NOMO-1 (cell line): Measurements from ENCODE around the gene C17orf67.

Experiments
- DNase-seq, 2 experiments: peaks; one replicate each; lab custom pipeline; 2025; ENCODE audit not compliant: unreplicated experiment in 2 of 2; lab: John Stamatoyannopoulos, UW

C17orf67 gene, protein sequence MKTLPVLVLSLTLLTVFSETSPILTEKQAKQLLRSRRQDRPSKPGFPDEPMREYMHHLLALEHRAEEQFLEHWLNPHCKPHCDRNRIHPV

DNA sequence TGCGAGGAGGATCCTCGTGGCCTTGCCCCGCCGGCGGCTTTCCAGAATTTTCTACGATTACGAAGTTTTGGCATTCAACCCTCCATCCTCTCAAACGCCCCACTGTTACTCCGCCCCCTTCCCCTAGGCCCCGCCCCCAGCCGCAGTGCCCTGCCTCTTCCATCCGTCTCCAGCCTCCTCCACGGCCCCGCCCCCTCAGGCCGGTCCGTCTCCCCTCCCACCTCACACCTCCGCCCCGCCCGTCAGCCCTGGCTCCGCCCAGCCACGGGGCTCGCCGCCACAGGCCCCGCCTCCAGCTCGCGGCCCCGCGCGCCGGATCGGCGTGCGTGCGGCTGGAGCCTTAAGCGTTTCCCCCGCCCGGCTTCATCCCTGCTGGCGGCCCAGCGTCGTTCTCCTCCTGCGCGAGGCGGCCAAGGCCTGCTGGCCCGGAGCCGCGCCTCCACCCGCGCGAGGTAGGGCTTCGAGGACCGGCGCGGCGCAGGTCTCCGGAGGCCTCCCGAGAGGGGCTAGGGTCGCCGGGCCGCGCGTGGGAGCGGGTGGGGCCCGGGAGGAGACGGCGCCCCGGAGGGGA lies at the start of gene C17orf67, which contains the start of gene DGKE:
TSS of gene C17orf67 (minus strand) at position 112 of the 571 bp plus-strand sequence. CDS start 18,110 bp downstream, outside the sequence.
TSS of gene DGKE (plus strand) at position 343 of the 571 bp plus-strand sequence. CDS start 645 bp downstream, outside the sequence.
- peak; percentile 83 to 92 for DNase-seq

DNA sequence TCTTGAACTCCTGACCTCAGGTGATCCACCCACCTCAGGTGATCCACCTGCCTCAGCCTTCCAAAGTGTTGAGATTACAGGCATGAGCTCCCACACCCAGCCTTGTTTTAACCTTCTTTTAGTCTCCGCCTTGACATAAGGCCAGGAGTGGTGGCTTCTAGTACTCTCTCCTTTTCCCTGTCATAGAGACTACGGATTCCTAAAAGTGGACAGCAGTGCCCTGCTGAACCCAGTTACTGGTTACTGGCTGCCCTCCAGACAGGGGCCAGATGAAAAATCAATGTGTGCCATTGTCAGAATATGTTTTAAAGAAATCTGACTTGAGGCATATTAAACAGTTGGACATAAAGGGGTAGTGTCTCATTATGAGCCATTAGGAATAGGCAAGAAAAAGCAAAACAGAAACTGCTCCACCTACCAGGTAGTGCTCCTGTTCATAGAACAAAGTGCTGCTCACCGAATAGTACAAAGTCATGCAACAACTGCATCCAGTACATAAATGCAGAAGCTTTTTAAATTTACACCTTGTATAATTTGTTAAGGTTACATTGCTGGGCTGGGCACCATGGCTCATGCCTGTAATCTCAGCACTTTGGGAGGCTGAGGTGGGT lies 48.1 kb upstream of the C17orf67 start:
- DNase-seq = no peak

DNA sequence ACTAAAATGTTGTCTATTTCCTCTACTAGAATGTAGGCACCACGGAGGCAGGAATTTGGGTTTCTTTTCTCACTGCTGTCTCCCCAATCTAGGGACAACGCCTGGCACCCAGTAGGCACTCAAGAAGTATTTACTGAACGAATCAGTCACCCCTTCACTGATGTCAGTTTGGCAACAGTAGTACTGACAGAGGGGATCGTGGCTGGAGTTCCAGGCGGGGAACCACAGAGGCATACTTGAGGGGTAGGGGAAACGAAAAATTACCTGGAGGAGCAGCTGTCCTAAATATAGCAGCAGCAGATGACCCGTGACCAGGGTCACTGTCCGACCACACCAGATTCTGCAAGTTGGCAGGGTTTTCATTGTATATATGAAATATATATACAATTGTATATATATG lies 46.9 kb upstream of the C17orf67 start:
- DNase-seq = no peak

DNA sequence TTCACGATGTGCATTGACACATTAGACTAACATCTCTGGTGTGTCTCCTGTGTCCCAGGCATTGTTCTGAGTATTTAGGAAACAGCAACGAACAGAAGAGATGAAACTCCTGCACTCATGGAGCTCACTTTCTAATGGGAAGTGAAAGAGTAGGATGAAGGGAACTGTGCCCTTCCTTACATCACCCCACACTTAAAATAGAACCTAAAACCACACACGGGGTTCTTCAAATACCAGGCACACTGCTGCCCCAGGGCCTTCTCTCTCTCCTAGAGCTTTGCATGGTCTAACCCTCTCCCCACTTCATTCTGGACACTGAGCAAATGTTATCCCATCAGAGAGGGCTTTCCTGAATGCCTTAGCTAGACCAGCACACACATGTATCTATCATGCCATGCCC lies 46.4 kb upstream of the C17orf67 start:
- DNase-seq = peak; percentile 43 to 59

DNA sequence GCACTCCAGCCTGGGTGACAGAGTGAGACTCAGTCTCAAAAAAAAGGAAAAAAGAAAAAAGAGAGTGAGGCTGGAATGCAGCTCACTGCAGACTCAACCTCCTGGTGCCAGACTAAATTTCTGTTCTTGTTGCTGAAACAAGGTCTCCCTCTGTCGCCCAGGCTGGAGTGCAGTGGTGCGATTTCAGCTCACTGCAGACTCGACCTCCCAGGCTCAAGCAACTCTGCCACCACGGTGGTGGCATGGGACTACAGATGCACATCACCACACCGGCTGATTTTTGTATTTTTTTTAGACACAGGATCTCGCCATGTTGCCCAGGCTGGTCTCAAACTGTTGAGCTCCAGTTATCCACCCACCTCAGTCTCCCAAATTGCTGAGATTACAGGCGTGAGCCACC lies 45.6 kb upstream of the C17orf67 start:
- DNase-seq = no peak

DNA sequence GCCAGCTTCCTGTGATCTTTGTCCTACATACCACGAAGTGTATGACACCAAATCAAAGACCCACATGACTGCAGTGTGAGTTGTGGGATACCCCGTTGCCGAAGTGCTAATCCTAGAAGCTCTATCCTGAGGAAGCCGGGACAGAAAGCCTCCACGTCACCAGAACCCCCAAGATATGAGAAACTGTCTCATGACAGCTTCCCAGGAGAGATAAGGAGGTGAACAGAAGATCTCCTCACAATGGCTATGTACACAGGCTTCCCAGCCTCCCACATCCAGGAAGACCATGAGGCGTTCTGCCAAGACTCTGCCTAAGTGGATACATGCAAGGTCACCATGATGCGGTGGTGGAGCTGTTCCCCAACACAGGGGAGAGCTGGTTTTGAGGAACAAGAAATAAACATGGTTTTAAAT lies 43.1 kb upstream of the C17orf67 start:
- no peak for DNase-seq

DNA sequence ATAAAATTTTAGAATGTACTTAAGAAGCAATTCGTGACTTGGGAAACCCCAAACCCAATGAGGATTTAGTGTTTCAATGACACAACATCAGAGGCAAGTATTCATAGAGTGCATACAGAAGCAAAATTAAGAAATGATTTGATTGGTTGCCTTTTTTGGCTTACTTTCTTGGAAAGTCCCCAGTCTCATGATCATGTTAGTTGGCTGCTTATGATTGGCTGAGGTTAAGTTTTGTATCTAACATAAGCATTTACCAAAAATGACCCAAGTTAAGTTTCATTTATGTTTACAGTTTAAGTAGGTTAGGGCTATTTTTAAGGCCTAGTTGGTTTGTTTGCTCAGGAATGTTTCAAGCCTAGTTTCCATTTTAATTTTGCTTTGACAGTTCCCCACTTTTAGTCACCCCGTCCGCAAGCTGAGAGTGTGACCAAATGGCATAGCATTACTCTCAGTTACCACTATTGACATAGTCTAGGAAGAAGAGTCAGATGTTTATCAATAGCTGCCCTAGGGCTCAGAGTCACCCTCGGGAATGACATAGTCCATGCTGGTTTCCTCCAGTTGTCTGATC lies 36.4 kb upstream of the C17orf67 start:
- DNase-seq = no peak

DNA sequence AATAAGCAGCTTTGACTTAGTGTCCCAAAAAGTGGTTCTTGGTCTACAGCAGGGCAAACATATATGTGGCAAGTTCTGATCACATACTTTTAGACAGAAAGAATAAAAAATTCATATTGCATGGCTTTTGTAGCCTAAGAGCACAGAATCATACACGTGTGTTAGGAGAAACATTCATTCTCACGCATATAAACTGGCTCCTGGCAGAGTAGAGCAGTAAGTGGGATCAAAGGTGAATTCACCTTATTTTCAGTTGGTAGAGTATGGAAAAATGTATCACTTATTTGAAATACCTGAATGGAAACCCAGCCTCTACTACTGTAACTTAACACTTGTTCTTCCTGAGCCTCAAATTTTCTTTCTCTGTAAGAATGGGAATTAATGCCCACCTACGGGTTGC lies 35.0 kb upstream of the C17orf67 start:
- DNase-seq = no peak

DNA sequence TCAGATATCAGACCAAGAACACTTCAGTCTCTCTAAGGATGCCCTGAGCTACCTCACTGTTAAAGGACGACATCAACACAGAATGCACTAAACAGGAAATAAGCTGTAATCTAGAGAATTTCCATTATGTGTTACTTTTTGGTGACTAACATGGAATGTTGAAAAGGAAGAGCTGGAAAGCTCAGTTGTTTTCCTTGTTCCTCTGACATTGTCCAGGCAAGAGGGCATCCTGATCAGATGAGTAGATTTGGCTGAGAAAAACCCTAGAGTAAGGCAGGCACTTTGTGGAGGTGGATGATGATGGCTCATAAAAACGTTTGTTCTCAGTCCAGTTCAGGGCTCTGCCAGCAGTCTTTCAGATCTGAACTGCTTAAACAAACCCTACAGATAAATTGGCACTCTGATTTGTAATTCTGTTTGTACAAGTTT lies 34.2 kb upstream of the C17orf67 start:
- no peak for DNase-seq

DNA sequence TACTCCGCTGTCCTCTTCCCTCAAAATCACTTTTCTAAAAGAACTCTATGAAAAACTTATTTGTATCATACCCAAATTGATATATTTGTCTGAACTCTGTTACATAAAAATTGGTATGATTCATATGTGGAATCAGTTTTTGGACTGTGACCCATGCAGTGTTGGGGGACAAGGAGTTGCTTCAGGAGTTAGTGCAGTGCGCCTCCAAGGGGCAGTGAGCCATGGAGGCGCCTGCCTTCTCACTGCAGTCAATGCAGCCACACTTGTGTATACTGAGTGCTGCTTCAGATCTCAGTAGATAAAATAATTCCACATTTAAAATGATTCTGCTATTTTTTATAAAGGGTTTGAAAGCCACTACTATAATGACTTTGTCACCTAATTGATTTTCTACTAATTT lies 32.8 kb upstream of the C17orf67 start:
- DNase-seq = no peak

DNA sequence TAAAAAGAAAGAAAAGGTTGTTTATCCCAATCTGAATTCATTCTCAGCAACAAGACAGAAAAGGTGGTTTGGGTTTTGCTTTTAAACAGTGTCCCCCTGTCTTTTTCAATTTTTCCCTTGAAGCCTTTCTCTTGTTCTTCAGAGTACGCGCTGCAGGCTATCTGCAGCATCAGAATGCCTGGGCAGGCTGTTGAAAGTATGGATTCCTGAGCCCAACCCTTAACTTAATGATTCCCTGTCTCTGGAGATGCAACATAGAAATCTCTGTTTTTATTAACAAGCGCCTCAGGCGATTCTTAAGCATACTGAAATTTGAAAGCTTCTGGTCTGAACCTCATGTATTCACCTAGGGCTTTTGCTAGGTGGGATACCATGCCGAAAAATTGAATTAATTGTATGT lies 32.4 kb upstream of the C17orf67 start:
- DNase-seq = no peak

DNA sequence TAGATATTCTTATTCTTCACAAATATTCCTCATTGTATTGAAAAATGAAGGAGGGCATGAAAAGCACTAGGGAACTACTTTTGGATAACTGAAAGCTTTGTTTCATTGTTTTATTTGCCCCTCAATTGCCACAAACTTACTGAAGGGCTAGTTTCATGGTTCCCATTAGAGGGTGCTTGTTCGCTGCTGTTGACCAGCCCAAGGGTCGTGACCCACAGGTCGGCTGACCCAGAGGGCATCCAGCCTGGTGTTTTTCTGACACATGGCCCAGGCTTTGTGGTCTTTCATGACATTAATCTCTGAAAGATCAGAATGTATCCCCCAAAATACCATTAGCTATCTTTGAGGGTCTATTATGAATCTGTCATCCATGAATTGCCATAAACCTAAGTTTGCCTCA lies 30.3 kb upstream of the C17orf67 start:
- no peak for DNase-seq

DNA sequence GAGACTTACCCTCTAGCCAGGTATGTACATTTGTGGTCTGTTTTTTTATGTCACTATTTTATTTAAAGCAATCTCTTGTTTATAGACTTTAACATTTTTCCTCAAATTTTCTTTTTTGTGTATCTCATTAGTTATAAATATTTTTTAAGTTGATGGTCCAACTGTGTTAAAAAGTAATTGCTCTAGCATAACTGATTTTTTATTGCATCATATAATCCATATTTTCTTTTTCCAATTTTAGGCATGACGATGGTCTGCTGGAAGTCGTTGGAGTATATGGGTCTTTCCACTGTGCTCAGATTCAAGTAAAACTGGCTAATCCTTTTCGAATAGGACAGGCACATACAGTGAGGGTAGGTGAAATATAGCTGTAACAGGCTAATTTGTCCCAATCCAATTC lies 28.2 kb upstream of the C17orf67 start:
- no peak for DNase-seq

DNA sequence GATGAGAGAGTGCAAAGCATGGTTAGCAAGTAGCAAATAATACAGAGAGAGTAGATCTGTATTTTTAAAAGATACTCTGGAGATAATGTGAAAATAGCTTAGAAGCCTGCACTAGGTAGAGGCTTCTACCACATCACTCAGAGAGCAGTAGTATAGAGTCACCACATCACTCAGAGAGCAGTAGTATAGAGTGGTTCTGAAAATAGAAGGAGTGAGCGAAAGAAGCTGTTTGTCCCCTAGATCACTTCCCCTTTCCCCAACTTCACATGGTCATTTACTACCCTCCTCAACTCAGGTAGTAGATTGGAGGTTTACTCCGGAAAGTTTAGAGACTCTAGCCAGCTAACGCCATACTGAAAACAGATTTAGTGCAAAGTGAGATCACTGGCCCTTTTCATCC lies 17.3 kb upstream of the C17orf67 start:
- no peak for DNase-seq

DNA sequence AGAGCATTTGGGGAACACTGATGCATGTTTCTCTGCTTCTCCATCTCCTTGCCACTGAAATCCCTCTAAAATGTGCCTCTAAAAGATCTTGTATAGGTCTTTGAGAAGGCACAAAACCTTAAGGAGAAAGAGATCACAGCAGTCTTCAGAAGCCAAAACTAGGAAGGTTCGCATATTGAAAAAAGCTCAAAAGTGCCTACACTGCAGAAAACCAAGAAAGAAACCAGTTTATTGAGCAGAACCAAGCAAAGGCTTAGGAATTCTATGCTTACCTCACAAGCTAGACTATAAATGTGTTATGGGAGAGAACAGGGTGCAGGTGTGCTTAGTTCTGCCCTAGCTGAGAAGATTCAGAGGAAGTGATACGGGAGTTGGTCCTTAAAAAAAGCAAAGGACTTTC lies 16.9 kb upstream of the C17orf67 start:
- DNase-seq = no peak

DNA sequence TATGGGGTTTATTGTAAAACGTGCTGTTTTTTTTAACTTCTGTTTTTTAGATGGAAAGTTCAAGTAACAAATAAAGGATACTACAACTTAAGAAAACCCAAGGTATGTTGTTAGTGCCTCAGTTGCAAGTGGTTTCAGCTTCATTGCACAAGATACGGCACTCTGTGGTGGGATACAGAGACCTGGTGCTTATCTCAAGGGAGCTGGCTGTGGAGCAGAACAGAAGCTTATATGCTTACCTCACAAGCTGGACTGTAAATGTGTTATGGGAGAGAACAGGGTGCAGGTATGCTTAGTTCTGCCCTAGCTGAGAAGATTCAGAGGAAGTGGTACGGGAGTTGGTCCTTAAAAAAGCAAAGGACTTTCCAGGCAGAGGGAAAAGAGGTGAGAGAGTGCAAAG lies 15.4 kb upstream of the C17orf67 start:
- no peak for DNase-seq

DNA sequence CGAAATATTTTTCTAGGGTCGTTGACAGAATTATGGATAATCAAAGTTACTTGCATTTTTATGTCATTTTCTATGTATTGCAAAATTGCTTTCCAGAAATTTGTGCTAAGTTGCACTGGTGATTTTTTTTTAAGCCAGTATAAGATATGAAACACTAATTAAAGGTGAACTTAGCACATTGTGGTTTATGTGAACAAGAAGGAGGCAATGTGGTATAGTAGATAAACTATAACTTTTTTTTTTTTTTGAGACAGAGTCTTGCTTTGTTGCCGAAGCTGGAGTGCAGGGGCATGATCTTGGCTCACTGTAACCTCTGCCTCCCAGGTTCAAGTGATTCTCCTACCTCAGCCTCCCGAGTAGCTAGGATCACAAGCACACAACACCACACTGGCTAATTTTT lies 13.4 kb upstream of the C17orf67 start:
- no peak for DNase-seq

DNA sequence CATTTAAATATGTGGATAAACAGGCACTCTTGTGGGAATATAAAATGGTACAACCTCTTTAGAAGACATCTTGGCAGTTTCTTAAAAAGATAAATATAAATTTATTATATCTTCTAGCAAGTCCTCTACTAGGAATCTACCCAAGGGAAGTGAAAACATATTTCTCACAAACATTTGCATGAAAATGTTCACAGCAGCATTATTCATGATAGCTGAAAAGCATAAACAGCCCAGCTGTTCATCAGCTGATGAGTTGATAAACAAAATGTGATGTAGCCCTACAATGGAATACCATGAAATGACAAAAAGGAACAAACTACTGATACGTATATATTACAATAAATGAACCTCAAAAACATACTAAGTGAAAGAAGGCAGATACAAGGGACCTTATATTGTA lies 12.2 kb upstream of the C17orf67 start:
- no peak for DNase-seq

DNA sequence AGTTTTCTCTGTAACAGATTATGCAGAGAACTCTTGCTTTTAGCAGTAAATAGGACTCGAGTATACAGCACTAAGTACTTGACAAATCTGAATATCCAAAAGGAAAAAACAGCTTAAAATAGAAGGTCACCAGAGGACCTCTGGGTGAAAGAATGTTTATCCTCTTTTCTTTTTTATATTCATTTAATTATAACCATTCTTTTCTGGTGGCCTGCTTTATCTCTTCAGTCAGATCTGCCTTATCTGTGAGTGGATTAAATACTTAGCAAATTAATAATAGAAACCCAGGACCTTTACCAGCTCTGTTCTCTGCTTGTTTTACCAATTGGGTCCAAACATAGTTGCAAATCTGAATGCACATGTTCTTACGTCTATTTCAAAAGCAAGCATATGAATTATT lies 8.9 kb upstream of the C17orf67 start:
- no peak for DNase-seq

DNA sequence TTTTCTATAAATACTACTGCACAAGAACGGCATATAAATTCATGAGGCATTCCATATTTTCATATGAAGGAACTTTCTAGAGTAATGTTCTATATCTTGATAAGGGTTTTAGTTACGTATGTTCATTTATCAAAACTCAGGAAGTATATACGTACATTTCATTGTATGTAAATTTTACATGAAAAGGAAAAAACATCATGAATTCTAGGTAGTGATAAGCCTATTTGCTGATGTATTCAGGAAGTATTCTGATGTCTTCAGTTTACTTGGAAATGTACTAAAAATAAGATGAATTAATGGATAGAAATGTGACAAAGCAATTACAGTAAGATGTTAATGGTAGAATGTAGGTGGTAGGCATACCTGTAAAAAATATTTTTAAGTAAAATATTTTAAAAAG lies 5.0 kb upstream of the C17orf67 start:
- no peak for DNase-seq

DNA sequence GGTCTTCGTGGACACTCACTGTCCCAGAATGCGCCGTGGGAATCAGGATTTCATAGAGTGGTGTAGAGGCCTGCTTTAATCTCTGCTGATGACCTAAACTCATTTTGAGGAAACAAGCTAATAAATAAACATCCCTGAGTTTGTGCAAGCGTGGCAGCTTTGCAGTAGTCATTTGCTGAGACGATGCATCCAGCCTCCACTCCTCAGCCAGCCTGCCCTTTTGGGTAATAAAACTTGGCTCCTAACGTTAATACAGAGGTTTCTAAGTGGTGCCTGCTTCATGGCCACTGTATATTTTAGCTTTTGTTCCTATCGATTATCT lies 1.5 kb upstream of the C17orf67 start:
- DNase-seq = peak; percentile 26 to 69
